CD4-positive, alpha-beta T cell treated with Interleukin-4 for 4 hours (primary cell): ENCODE data around the gene ACSM2B.
"Not testable (repeated sequence)": the region's sequence is repeated elsewhere in the genome, so short reads cannot be mapped to it uniquely, and the experiment has no call there.

Source experiments
- DNase-seq: peaks from one replicate; pipeline ENCODE4 v3.0.0-alpha.2; 2020

Gene ACSM2B

GRCh38 chr16:20520103-20520502, 56.1 kb downstream of the ACSM2B start:
- DNase-seq = no peak

GRCh38 chr16:20519231-20519630, 56.9 kb downstream of the ACSM2B start:
- no peak for DNase-seq

GRCh38 chr16:20517149-20517548, 59.0 kb downstream of the ACSM2B start:
- DNase-seq = no peak

GRCh38 chr16:20515688-20516090, 60.5 kb downstream of the ACSM2B start:
- DNase-seq = no peak

GRCh38 chr16:20510323-20510722, 65.8 kb downstream of the ACSM2B start:
- no peak for DNase-seq

GRCh38 chr16:20507280-20507679, 68.9 kb downstream of the ACSM2B start:
- no peak for DNase-seq

GRCh38 chr16:20504418-20504817, 71.7 kb downstream of the ACSM2B start:
- no peak for DNase-seq

- not testable (repeated sequence) for DNase-seq
Measured at GRCh38 chr16:20491448-20491847, 84.7 kb downstream of the ACSM2B start.

GRCh38 chr16:20490994-20491393, 85.2 kb downstream of the ACSM2B start:
- DNase-seq = not testable (repeated sequence)
